Fibroblast of lung (primary cell): Measurements from ENCODE around the gene EXOC6B.

ENCODE experiments used
- CTCF ChIP-seq, 2 donors: IDR thresholded peaks in 1 of 2; conservative IDR thresholded peaks in 1 of 2; 1 replicate in 1 of 2; 2 replicates in 1 of 2; pipeline ENCODE4 v1.5.1; 2011 to 2012; ENCODE audit warnings: low read length in 2 of 2, control low read depth in 1 of 2, inconsistent platforms in 1 of 2, low read depth in 1 of 2, mild to moderate bottlenecking in 1 of 2
- EZH2 ChIP-seq: IDR thresholded peaks from 2 replicates; pipeline ENCODE4 v1.5.1; 2012; ENCODE audit warnings: low read length, control low read depth, mild to moderate bottlenecking; ENCODE audit errors: missing control alignments

GRCh38 chr2:72222829-72223564 lies 602.8 kb downstream of the EXOC6B start:
- TF ChIP-seq CTCF (conservative IDR thresholded peaks at IDR 0.05 in 1 of 2, IDR thresholded peaks at IDR 0.05 in 1 of 2; ENCODE audit: low read depth in 1 of 2, low read length in 2 of 2) = no peak
- no peak for TF ChIP-seq EZH2
